Activated T-helper 1 cell treated with anti-CD3 and anti-CD28 coated beads, Interleukin-2, amount 50 U/mL, for 16 hours (primary cell): ENCODE measurements around the gene ITGAL.

Source experiments
- DNase-seq, 2 donors: peaks; one replicate each; pipeline ENCODE4 v3.0.0-alpha.2; 2020; ENCODE audit warnings: low read depth in 1 of 2, low spot score in 1 of 2

ITGAL gene

DNA sequence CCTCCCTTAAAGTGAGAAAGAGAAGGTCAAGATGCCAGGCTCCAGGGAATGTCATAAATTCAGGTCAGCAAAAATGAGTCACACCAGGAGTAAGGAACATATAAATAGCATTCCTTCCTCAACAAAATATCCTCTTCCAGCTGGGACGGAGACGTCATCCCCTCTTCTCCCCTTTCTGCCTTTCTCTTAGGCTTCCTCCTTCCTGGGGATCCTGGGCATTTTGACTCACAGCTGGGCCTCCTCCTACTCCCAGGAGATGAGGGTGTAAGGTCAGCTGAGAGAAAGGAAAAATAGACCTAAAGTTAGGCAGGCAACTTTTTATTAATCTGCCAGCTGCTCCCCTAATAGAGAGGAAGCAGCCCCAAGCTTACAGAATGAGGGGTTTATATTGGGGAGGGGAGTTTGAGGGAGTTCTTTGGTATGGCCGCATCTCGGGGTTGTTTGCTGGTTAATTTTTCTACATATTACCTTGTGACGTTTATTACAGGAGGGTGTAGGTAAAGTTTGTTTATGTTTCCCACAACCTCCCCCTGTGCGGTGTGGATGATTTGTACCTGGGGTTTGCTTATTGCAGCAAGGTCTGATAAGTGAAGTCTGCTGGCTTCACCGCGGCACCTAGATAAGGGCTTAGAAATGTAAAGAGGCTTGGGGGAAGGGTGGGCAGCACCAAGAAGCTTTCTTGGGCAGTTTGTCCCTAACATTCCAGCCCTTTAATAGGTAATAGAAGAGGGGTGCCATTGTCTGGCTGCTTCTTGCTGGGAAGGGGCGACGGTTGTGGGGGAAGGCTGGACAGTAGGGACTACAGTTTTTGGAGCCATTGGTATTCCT, 69.2 kb downstream of the ITGAL start:
- DNase-seq, result no peak

DNA sequence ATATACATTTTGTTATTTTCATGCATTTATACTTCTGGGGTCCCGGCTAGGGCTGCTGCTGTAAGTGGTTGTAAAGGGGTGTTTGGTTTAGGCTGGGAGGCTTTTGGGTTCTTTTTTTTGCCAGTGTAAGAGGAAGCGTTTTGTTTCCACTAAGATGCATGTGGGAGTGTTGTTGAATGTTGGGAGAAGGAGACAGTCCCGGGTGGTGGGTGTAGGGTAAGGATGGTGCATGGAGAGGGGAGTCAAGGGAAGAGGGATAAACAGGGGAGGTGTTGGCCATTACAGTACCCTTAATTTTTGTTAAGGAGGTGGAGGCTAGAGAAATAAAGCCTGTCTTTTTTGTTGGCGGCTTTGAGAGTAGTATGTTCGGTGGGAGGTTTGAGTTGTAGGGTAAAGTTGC, 70.5 kb downstream of the ITGAL start:
- DNase-seq, result no peak

DNA sequence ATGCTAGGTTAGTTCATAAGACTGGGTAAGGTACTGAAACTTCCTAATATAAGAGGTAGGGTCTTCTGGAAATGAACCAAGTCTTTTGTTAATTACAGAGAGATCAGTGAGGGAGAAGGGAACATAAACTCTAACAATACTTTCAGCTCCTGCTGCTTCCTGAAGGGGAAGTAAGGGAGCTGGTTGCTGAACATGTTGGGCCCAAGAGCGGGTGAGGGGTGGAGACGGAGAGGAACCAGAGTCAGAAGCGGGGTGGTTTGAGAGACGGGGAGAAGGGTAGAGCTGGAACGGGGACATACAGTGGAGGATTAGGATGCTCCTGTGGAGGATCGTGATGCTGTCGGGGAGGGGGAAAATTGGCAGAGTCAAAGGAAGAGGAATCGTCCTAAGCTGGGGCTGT, 73.6 kb downstream of the ITGAL start:
- no peak for DNase-seq

DNA sequence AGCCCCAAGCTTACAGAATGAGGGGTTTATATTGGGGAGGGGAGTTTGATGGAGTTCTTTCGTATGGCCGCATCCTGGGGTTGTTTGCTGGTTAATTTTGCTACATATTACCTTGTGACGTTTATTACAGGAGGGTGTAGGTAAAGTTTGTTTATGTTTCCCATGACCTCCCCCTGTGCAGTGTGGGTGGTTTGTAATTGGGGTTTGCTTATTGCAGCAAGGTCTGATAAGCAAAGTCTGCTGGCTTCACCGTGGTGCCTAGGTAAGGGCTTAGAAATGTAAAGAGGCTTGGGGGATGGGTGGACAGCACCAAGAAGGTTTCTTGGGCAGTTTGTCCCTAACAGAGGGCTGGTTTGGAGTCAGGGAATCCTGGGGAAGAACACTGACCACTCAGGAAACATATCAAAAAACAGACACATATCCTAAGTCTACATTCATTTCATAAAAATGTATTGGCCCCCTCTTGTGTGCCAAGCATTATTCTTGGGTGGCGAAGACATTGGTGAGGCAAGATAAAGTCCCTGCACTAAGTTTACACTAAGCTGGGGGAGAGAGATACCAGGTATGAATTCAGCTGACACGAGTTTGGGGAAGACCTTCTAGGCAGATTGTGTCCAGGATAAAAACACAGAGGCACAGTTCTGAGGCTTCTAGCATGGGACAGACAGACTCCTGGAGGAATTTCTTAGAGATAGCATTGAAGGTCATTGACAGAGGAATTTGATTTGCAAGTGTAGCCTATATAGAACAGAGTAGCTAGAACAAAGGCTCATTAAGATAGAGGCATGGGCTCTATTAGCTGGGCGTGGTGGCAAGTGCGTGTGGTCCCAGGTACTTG, 76.1 kb downstream of the ITGAL start:
- DNase-seq, result no peak

DNA sequence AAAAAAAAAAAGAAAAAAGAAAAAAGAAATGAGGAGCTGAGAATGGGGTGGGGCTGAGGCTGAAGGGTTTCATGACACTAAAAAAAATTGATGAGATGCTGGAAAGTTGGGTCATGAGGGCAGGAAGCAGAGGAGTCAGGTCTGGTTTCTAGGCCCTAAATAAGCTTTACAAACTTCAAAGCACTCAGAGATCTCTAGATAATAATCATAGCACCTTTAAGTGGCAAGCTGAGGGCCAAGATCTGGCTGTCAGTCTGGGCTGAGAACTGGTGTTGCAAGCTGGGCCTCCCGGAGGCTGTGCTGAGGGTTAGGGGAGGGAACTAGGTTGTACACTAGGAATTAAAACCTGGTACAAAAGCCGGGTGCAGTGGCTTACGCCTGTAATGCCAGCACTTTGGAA, 79.2 kb downstream of the ITGAL start:
- DNase-seq, result peak; percentile 35 to 46

DNA sequence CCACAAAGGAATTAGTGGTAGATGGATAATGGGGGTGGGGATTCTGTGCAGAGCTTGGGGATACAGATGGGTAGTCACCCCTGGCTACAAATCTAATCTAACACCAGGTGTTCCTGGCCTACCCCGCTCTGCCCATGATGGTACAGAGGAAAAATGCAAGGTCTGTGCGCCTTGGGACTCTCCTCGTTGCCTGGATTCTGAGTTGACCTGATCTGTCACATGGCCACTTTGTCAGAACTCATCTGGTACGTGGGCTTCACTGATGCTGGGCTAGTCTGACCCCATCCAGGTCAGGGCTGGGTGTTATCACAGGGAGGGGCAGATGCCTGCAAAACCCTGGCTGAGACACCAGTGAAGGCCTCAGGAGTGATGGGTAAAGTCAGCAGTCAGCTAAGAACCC, 80.4 kb downstream of the ITGAL start:
- no peak for DNase-seq

DNA sequence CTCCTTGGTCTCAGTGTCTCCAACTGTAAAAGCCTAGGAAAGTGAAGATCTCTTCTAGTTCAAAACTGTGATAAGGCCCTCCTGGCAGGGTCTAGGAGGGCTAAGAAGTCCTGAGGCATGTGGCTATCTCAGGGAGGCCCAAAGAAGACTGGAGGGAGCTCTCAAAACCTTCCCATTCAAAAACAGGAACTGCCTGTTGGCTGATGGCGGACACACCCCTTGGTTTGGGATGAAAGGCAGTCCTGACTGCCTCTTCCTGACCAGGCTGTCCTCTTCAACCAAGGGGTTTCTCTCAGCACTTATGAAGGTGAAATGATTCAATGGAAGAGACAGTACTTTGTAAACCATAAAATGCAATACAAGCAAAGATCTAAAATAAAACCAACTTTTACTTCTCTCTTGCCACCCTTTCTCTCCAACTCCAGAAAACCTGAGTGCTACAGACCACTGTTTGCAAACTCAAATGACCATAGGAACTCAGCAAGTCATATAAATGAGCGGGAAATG, 80.9 kb downstream of the ITGAL start:
- no peak for DNase-seq

DNA sequence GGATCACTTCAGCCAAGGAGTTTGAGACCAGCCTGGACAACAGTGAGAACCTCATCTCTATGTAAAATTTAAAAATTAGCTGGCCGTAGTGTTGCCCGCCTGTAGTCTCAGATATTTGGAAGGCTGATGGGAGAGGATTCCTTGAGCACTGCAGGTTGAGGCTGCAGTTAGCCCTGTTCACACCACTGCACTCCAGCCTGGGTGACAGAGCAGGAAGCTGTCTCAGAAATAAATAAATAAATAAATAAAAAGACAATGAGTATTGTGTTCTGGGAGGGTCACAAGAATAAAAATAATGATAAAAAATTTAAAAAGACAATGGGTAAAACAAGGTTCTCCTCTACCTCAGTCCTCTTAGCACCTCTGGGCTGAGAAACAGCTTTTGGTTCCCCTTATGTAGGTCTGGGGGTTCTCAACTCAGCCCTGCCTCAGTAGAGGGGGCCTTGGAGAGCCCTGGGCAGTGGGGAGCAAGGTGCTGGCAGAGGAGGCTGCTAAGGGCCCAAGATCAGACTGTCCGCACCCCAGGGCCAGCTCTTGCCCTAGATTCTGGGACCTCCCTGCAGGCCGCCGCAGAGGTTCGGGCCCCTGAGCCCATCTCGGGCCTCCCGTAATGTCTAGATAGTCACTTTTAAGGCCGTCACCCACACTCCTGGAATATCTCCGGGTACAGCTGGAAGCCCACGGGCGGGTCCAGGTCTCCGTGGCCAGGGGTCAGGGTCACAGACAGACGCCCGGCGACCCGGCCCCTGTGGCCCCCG, 82.2 kb downstream of the ITGAL start:
- DNase-seq, result no peak

DNA sequence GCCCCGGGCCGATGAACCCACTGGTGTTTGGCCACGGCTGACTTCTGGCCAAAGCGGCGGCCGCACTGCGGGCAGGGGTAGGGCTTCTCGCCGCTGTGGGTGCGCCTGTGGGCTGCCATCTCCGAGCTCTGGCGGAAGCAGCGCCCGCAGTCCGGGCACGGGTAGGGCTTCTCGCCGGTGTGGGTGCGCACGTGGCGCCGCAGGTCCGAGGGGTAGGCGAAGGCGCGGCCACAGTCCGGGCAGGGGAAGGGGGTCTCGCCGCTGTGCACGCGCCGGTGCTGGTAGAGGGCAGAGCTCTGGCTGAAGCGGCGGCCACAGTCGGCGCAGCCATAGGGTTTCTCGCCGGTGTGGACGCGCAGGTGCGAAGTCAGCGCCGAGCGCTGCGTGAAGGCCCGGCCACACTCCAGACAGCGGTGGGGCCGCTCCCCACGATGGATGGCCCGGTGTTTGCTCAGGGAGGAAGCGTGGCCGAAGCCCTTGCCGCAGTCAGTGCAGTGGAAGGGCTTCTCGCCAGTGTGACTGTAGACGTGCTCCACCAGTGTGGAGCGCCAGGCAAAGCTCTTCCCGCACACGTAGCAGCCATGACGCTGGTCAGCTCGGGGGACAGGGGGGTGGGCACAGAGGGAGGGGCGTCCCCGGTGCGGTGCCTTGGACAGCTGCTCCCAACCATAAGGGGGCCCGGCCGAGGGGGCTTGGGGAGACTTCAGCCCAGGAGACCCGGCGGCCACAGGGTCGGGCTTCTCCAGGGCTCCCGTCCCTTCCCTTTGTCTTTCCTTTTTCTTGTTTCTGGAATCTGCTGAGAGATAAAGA, 83.0 kb downstream of the ITGAL start:
- DNase-seq, result no peak

DNA sequence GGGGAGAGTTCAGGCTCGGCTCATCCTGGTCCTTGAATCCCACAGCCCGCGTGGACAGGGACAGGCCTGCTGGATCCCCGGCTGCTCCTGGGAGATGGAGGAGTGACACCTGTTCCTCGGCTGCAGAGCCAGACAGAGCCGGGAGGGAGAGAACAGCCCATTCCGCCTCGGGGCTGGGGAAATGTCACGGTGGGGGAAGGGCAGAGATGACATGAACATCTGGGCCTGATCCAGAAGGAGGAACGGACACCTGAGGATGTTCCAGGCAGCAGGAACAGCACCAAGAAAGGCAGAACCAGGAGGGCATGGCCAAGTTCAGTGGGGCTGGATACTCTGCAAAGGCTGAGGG, 83.6 kb downstream of the ITGAL start:
- no peak for DNase-seq

DNA sequence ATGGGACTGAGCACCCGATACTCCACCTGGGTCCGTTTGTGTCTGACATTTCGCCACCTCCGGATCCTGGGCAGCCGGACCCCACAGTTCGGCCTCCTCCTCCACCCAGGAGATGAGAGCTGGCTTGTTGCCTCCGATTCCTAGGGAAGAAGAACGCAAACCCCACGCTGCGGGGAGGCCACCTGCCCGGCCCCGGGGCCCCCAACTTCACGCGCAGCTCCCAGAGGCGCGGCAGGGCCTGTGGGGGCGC, 85.1 kb downstream of the ITGAL start:
- DNase-seq, result no peak

DNA sequence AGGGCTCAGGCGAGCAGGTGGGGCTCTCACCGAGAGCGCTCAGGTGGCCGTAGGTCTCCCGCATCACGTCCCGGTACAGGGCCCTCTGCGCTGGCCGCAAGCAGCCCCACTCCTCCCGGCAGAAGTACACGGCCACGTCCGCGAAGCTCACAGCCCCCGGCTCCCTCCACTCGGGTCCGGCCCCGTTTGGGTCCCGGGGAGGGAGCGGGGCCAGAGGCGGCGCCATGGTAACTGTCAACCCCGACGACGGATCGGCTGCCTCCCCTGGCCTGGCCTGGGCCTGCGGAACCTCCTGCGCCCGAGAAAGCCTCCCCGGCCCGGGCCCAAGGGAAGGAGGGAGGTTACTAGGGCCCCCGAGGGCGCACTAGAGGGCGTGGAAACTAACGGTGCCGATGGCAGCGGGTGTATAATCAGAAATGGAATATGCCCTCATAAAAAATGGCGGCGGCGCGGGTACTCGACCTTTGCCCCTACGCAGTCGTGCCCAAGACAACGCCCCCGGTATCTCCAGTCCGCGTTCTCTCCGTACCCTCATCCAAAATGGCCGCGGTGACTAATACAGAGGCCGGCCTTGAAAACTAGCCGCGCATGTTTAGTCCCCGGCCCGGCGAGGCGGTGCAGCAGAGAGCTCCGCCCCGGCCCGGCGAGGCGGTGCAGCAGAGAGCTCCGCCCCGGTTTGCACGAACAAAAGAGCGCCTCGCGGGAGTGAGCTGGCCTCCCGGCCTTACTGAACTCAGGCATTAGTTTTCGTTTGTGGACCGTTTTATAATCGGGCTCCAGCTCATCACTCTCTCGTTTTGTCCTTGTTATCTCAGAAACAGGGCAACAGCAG, 85.6 kb downstream of the ITGAL start, which contains the start of gene ZNF764:
Gene ZNF764 (minus strand): TSS at position 418 of the 832 bp plus-strand sequence. CDS start 192 bp downstream, at position 226.
- DNase-seq, result peak; percentile 88 to 93

DNA sequence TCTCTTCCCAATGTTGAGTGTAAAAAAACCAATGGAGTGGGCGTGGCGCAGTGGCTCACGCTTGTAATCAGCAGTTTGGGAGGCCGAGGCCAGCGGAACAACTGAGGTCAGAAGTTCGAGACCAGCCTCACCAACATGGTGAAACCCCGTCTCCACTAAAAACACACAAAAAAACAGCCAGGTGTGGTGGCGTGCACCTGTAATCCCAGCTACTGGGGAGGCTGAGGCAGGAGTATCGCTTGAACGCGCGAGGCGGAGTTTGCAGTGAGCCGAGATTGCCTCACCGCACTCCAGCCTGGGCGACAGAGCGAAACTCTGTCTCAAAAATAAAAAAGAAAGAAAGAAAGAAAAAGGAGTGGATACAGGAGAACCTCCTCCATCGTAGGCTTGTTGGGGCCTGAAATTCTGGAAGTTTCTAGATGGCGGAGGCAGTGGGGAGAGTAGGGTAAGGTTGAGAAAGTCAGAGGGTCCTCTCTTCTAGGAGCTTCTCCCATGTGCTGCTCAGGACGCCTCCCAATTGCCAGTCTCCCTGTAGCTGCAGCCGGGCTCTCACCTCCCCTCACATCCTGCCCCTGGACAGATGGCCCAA, 86.3 kb downstream of the ITGAL start:
- no peak for DNase-seq

DNA sequence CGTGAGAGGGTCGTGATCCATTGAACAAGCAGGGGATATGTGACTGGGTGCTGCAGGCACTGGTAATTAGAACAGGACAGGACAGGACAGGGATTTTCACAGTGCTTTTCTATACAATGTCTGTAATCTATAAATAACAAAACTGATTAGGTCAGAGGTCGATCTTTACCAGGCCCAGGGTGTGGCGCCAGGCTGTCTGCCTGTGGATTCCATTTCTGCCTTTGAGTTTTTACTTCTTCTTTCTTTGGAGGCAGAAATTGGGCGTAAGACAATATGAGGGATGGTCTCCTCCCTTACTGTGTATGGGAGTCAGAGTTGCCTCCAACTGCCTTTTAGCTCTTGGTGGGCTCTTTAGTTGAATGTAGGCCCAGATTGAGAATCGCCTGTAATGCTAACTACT, 87.1 kb downstream of the ITGAL start:
- no peak for DNase-seq

DNA sequence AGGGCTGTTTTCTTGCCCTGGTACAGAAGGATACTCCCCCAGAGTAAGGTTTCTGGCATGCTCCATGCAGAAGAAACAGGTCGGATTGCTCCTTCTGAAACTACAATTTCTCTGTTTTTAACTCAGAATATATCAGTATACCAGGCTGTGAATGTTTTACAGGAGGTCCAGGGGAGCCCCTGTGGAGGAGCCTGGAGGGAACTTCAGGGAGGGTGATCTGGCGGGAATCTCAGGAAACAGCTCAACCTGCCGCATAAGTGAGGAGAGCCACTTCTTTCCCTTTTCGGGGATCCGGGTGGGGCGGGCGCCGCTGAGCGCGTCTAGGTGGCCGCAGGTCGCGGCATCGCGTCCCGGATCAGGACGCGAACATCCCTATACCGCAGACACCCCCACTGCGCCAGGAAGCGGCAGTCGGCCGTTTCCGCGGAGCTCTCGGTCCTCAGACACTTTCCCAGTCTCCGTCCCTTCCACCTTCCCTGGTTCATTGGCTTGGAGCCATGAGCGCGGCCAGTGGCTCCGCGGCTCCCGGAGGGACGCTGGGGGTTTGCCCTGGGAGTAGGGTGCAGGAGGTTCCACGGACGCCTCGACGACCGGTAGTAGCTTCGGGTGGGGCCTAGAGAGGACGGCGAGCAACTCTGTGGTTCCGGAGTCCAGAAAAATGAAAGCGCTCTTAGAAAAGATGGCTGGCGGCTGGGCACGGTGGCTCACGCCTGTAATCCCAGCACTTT, 88.7 kb downstream of the ITGAL start:
- DNase-seq, result no peak

DNA sequence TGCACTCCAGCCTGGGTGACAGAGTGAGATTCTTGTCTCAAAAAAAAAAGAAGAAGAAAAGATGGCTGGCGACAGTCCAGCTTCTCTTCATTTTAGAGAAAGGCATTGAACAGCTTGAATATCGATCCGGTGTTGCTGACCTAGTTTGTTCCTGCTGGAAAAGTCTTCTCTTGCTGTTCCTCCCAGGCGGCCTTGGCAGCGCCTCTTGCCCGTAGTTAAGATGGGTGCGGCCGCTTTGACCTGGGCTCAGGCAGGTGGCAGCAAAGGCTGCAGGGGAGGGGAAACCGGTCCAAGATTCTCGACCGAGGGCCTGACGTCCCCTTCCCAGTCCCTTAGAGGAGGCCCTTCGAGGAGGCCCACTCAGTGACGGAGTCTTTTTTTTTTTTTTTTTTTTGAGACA, 89.5 kb downstream of the ITGAL start:
- no peak for DNase-seq

DNA sequence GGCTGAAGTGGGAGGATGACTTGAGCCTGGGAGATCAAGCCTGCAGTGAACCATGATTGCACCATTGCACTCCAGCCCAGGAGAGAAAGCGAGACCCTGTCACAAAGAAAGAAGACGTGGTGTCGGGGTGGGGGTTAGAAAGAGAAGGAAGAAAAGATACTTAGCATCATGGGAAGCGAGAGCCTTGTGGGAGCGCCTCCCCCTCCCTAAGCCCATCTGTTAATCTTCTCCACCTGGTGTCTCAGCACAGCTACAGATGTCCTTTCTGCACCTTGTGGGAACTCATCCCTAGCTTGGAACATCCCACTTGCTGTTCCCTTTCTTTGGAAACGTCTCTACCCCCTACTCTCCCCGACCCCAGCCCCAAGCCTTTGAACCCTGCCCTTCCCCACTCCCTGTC, 93.0 kb downstream of the ITGAL start:
- DNase-seq, result no peak

DNA sequence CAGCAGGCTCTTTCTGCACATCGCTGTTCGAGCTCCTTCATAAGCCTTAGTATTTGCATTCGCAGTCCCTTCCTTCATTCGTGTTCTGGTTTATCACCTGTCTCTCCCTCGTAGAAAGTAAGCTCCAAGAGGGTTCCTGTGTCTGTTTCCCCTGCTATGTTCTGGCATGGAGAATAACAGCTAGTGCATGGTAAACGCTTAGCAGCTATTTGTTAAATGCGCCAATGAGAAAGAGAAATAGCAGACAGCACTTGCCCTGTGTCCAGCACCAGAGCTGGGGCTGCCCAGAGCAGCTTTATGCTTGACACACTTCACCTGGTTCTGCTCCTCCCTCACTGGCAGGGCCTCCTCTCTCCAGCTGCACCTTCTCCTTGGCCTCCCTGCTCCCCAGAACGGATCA, 93.4 kb downstream of the ITGAL start:
- no peak for DNase-seq

DNA sequence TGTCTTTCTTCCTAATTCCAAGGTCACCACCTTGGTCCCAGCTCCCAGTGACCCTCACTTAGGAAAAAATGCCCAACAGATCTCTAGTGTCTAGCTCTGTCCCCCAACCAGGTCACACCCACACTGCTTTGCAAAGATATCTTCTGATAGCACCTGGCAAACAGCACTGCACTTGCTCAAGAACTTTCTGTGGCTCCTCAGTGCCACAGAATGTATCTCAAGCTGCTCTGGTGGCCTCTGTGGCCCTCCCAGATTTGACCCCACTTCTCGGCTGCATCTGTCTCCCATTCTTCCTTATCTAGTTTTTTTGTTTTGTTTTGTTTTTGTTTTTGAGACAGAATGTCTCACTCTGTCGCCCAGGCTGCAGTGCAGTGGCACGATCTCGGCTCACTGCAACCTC, 94.0 kb downstream of the ITGAL start:
- no peak for DNase-seq
